Neural progenitor cell (in vitro differentiated cells): ENCODE measurements around the gene C16orf74. TPM values are rescaled to one million over a fixed set of nuclear protein-coding genes. Genes with fewer than 3 reads are reported as not detected.

Experiments
- DNase-seq: peaks from one replicate; pipeline ENCODE4 v3.0.0-alpha.2; 2016; ENCODE audit warnings: low spot score
- H2AFZ ChIP-seq: fragments of 200-600 bp; sonication (generic); replicated peaks from 2 replicates; pipeline ENCODE4 v1.6.1; 2016; ENCODE audit warnings: antibody characterized with exemption
- H3F3A ChIP-seq: fragments of 200-600 bp; sonication (generic); 2 replicates; pipeline ENCODE4 v1.6.1; 2016; ENCODE audit warnings: antibody characterized with exemption, low read depth
- H3K27ac ChIP-seq: fragments of 200-600 bp; sonication (generic); 2 replicates; pipeline ENCODE4 v1.5.1; 2016; ENCODE audit warnings: mild to moderate bottlenecking
- H3K27me3 ChIP-seq: fragments of 200-600 bp; sonication (generic); 2 replicates; pipeline ENCODE4 v1.6.1; 2016; ENCODE audit warnings: mild to moderate bottlenecking, moderate library complexity
- H3K36me3 ChIP-seq: fragments of 200-600 bp; sonication (generic); 2 replicates; pipeline ENCODE4 v1.5.1; 2016
- H3K4me1 ChIP-seq: fragments of 200-600 bp; sonication (generic); 2 replicates; pipeline ENCODE4 v1.6.1; 2016; ENCODE audit warnings: mixed run types
- H3K4me2 ChIP-seq: fragments of 200-600 bp; sonication (generic); 2 replicates; pipeline ENCODE4 v1.6.1; 2016
- H3K4me3 ChIP-seq: fragments of 200-600 bp; sonication (generic); 2 replicates; pipeline ENCODE4 v1.5.1; 2016
- H3K79me2 ChIP-seq: fragments of 200-600 bp; sonication (generic); 2 replicates; pipeline ENCODE4 v1.6.1; 2016; ENCODE audit warnings: low read depth
- H3K9ac ChIP-seq: fragments of 200-600 bp; sonication (generic); 2 replicates; pipeline ENCODE4 v1.6.1; 2016
- H3K9me3 ChIP-seq: fragments of 200-600 bp; sonication (generic); 2 replicates; pipeline ENCODE4 v1.5.1; 2016; ENCODE audit warnings: low read depth
- H4K20me1 ChIP-seq: fragments of 200-600 bp; sonication (generic); 2 replicates; pipeline ENCODE4 v1.6.1; 2016; ENCODE audit warnings: low read depth
- H3K27ac Mint-ChIP-seq: 3 replicates; pipeline ENCODE4 v1.8.0; 2021; ENCODE audit warnings: mixed read lengths
- H3K27me3 Mint-ChIP-seq: 2 replicates; pipeline ENCODE4 v1.8.0; 2022; ENCODE audit warnings: low read depth, mild to moderate bottlenecking, inconsistent platforms, moderate library complexity, mixed read lengths; ENCODE audit not compliant: insufficient read depth
- H3K36me3 Mint-ChIP-seq: 3 replicates; pipeline ENCODE4 v1.8.0; 2021; ENCODE audit warnings: mixed read lengths
- H3K4me1 Mint-ChIP-seq: 3 replicates; pipeline ENCODE4 v1.8.0; 2021; ENCODE audit warnings: mixed read lengths
- H3K4me3 Mint-ChIP-seq: 3 replicates; pipeline ENCODE4 v1.8.0; 2021; ENCODE audit warnings: mild to moderate bottlenecking, moderate library complexity, mixed read lengths
- H3K9me3 Mint-ChIP-seq: 3 replicates; pipeline ENCODE4 v1.8.0; 2020; ENCODE audit warnings: mixed read lengths
- CTCF ChIP-seq: fragments of 200-600 bp; sonication (generic); IDR thresholded peaks from 2 replicates; pipeline ENCODE4 v1.5.1; 2017; ENCODE audit warnings: antibody characterized with exemption, mild to moderate bottlenecking
- EZH2 ChIP-seq: fragments of 200-600 bp; sonication (generic); IDR thresholded peaks from 2 replicates; pipeline ENCODE4 v1.6.1; 2017; ENCODE audit warnings: antibody characterized with exemption, mild to moderate bottlenecking, moderate library complexity
- EZH2phosphoT487 ChIP-seq: fragments of 200-600 bp; sonication (generic); IDR thresholded peaks from 2 replicates; pipeline ENCODE4 v1.6.1; 2017; ENCODE audit warnings: antibody characterized with exemption
- total RNA-seq: library from RNA; depleted of rRNA; stranded (reverse); fragments of >200 nt; gene quantifications from 2 replicates; pipeline ENCODE4 v1.2.3, GENCODE V29; 2015; ENCODE audit warnings: low replicate concordance

Gene C16orf74
- total RNA-seq, 1 donor from 2014 or later = not detected

GRCh38 chr16:85686912-85687591 lies 63.8 kb downstream of the C16orf74 start:
- peak overlapping the region; percentile 79 for H3K4me3 ChIP-seq
- H3K36me3 ChIP-seq = no peaks in the 10 kb centered on the region
- DNase-seq = no peak
- H2AFZ ChIP-seq = no peak overlapping the region
- H3K27ac ChIP-seq = no peak overlapping the region
- peaks cover 29% of the 10 kb centered on the region for H3K4me1 Mint-ChIP-seq
- peaks cover 8% of the 10 kb centered on the region for H3K27me3 Mint-ChIP-seq
- H3K9me3 ChIP-seq = no peaks in the 10 kb centered on the region
- H4K20me1 ChIP-seq = peaks cover 30% of the 10 kb centered on the region
- H3K79me2 ChIP-seq = peaks cover 55% of the 10 kb centered on the region
- no peaks in the 10 kb centered on the region for H3K9me3 Mint-ChIP-seq
- H3K36me3 Mint-ChIP-seq = peaks cover 18% of the 10 kb centered on the region
- peak overlapping the region; percentile 93 for H3K4me2 ChIP-seq
- H3K27me3 ChIP-seq = peaks cover 22% of the 10 kb centered on the region
- no peak overlapping the region for H3K27ac Mint-ChIP-seq
- peak overlapping the region; percentile 90 for H3K4me3 Mint-ChIP-seq
- H3K4me1 ChIP-seq = peaks cover 18% of the 10 kb centered on the region
- TF ChIP-seq EZH2phosphoT487 = no peak
- TF ChIP-seq EZH2 = no peak
- no peak for TF ChIP-seq CTCF
- no peak overlapping the region for H3K9ac ChIP-seq
- H3F3A ChIP-seq = no peaks in the 10 kb centered on the region

- Mint-ChIP-seq H3K4me3 (no peak overlapping the region), H3K27ac (no peak overlapping the region), H3K27me3 (peaks cover 4% of the 10 kb centered on the region), H3K9me3 (no peaks in the 10 kb centered on the region), H3K4me1 (peaks cover 25% of the 10 kb centered on the region), H3K36me3 (peaks cover 18% of the 10 kb centered on the region)
- no peaks in the 10 kb centered on the region for H3K36me3 ChIP-seq
- DNase-seq = no peak
- H3K27me3 ChIP-seq = peaks cover 12% of the 10 kb centered on the region
- no peaks in the 10 kb centered on the region for H3F3A ChIP-seq
- H3K4me2 ChIP-seq = no peak overlapping the region
- peaks cover 18% of the 10 kb centered on the region for H3K4me1 ChIP-seq
- H3K79me2 ChIP-seq = peaks cover 55% of the 10 kb centered on the region
- no peak overlapping the region for H2AFZ ChIP-seq
- no peak overlapping the region for H3K27ac ChIP-seq
- peaks cover 30% of the 10 kb centered on the region for H4K20me1 ChIP-seq
- H3K4me3 ChIP-seq = no peak overlapping the region
- H3K9me3 ChIP-seq = no peaks in the 10 kb centered on the region
- no peak overlapping the region for H3K9ac ChIP-seq
- no peak for TF ChIP-seq EZH2phosphoT487
- TF ChIP-seq CTCF = no peak
- no peak for TF ChIP-seq EZH2
Measured at GRCh38 chr16:85685251-85685650, 65.6 kb downstream of the C16orf74 start.

GRCh38 chr16:85683363-85683762 lies 67.5 kb downstream of the C16orf74 start:
- Histone ChIP-seq H3K9me3 (no peaks in the 10 kb centered on the region), H3K4me3 (no peak overlapping the region), H3F3A (no peaks in the 10 kb centered on the region), H2AFZ (no peak overlapping the region), H3K4me1 (peaks cover 15% of the 10 kb centered on the region), H3K9ac (peak overlapping the region; percentile 32), H3K27me3 (no peaks in the 10 kb centered on the region), H4K20me1 (peaks cover 34% of the 10 kb centered on the region), H3K79me2 (peaks cover 54% of the 10 kb centered on the region), H3K4me2 (no peak overlapping the region), H3K27ac (no peak overlapping the region), H3K36me3 (no peaks in the 10 kb centered on the region)
- DNase-seq = no peak
- H3K27me3 Mint-ChIP-seq = peaks cover 4% of the 10 kb centered on the region
- peaks cover 23% of the 10 kb centered on the region for H3K36me3 Mint-ChIP-seq
- peak overlapping the region; percentile 34 for H3K27ac Mint-ChIP-seq
- H3K4me1 Mint-ChIP-seq = peaks cover 20% of the 10 kb centered on the region
- TF ChIP-seq EZH2phosphoT487 (no peak), CTCF (no peak), EZH2 (no peak)
- H3K4me3 Mint-ChIP-seq = no peak overlapping the region
- no peaks in the 10 kb centered on the region for H3K9me3 Mint-ChIP-seq
